GM21528 (cell line): ENCODE measurements around the gene UGT2A1.
"Not testable (repeated sequence)": the region's sequence is repeated elsewhere in the genome, so short reads cannot be mapped to it uniquely, and the experiment has no call there.

Experiments
- ATAC-seq: cut with Tn5 transposase; IDR thresholded peaks from one replicate; pipeline ENCODE4 v1.9.1; 2021; ENCODE audit warnings: mild to moderate bottlenecking, moderate library complexity; ENCODE audit not compliant: unreplicated experiment, low FRiP score

Gene UGT2A1

GRCh38 chr4:69653147-69653546, at the start of gene UGT2A1:
Gene UGT2A1, minus strand, starts transcription at chr4:69653247. Its CDS starts 5,603 bp downstream, at chr4:69647644.
- no peak for ATAC-seq

- no peak for ATAC-seq
Measured at GRCh38 chr4:69702201-69702600, 49.2 kb upstream of the UGT2A1 start.

GRCh38 chr4:69701696-69702095, 48.6 kb upstream of the UGT2A1 start:
- no peak for ATAC-seq

DNA sequence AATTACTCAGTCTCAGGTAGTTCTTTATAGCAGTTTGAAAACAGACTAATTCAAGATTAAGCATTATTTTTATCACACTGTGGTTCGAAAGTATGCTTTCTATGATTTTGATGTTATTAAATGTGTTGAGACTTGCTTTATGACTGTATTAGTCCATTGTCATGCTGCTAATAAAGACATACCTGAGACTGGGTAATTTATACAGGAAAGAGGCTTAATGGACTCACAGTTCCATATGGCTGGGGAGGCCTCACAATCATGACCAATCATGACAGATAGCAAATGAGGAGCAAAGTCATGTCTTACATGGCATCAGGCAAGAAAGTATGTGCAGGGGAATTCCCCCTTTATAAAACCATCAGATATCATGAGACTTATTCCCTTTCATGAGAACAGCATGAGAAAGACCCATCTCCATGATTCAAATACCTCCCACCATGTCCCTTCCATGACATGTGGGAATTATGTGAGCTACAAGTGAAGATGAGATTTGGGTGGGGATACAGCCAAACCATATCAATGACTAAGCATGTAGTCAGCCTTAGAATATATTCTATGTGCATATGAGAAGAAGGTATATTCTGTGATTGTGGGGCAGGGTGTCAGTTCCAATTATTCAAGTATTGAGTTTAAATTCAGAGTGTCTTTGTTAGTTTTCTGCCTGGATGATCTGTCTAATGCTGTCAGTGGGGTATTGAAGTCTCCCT, 44.6 kb upstream of the UGT2A1 start:
- no peak for ATAC-seq

GRCh38 chr4:69689599-69689998, 36.6 kb upstream of the UGT2A1 start:
- ATAC-seq = no peak

DNA sequence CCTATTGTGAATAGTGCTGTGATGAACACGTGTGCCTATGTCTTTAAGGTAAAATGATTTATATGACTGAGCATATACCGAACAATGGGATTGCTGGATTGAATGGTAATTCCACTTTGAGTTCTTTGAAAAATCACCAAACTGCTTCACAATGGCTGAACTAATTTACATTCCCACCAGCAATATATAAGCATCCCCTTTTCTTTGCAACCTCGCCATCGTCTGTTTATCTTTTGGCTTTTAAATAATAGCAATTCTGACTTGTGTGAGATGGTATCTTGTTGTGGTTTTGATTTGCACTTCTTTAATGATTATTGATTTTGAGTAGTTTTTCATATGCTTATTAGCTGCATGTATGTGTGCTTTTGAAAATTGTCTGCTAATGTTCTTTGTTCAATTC, 31.8 kb upstream of the UGT2A1 start:
- no peak for ATAC-seq

DNA sequence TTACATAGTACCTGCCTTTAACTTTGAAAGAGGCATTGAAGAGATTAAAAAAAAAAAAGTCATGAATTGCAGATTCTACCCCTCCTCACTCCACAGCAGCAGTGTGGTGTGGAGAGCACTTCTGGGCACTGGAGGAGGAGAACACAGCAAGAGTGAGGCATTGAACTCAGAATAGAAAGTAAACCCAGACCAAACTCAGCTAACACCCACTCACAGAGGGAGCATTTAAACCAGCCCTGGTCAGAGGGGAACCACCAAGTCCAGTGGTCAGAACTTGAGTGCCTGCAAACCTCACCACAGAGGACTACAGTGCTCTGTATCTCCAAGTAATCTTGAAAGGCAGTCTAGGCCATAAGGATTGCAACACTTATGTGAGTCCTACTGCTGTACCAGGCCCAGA, 15.6 kb upstream of the UGT2A1 start:
- no peak for ATAC-seq

DNA sequence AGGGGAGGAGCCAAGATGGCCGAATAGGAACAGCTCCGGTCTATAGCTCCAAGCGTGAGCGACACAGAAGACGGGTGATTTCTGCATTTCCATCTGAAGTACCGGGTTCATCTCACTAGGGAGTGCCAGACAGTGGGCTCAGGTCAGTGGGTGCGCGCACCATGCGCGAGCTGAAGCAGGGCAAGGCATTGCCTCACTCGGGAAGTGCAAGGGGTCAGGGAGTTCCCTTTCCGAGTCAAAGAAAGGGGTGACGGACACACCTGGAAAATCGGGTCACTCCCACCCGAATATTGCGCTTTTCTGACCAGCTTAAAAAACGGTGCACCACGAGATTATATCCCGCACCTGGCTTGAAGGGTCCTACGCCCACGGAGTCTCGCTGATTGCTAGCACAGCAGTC, 11.0 kb upstream of the UGT2A1 start:
- not testable (repeated sequence) for ATAC-seq

DNA sequence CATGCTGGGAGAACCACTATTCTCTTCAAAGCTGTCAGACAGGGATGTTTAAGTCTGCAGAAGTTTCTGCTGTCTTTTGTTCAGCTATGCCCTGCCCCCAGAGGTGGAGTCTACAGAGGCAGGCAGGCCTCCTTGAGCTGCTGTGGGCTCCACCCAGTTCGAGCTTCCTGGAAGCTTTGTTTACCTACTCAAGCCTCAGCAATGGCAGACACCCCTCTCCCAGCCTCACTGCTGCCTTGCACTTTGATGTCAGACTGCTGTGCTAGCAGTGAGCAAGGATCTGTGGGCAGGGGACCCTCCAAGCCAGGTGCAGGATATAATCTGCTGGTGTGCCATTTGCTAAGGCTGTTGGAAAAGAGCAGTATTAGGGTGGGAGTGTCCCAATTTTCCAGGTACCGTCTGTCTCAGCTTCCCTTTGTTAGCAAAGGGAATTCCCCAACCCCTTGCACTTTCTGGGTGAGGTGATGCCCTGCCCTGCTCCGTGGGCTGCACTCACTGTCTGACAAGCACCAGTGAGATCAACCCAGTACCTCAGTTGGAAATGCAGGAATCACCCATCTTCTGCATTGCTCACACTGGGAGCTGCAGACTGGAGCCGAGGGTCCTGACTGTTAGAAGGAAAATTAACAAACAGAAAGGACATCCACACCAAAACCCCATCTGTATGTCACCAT, 8.2 kb upstream of the UGT2A1 start:
- ATAC-seq = not testable (repeated sequence)

DNA sequence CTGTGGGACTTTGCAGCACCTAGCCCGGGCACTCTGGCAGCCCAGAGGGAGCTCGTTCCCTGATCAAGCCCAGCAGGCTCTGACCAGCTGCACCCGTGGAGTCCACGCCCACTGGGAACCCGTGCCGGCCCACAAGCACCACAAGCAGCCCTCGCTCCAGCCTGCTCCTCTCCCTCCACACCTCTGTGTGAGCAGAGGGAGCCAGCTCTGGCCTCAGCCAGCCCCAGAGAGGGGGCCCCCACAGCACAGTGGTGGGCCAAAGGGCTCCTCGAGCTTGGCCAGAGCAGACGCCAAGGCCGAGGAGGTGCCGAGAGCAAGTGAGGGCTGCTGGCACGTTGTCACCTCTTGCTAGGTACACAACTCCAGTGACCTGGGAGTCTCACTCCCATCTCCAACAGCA, 5.1 kb upstream of the UGT2A1 start:
- no peak for ATAC-seq

DNA sequence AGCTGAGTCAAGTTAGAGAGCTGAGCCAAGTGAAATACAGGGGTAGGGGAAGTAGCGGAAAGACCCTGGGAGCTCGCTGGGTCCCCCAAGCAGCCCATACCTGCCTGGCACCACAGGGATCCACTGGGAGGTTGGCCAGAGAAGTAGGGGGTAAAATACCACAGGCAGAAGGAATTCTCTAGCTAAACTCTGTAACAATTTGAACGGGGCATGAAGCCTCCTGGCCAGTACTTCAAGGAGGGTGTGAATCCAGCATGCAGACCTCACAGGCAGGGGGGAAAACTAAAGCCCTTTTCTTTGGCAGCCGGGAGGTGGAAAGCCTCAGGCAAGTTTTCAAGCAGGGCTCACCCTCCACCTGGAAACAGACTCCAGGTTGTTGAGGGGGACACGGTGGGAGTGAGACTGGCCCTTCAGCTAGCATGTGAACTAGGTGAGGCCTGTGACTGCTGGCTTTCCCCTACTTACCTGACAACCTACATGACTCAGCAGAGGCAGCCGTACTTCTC, 3.7 kb upstream of the UGT2A1 start:
- ATAC-seq = no peak

GRCh38 chr4:69650872-69651271, 2.2 kb downstream of the UGT2A1 start:
- no peak for ATAC-seq

GRCh38 chr4:69649629-69650028, 3.4 kb downstream of the UGT2A1 start:
- no peak for ATAC-seq

DNA sequence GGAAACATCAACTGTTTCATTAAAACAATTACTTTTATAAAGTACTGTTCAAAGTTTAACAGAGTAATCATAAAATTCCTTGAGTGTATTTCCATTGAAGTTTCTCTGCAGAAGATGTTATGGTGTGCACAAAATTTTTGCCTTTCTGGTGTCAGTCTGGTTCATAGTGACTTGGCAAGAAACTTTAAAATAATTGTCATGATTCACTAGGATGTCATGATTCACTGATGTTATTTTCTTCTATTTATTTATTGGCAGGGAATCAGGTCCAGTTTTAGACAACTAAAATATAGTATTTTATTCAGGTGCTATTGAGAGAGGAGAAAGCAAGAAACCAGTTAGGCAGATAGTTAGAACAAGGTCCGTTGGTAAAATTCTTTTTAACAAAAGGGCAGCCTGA, 3.8 kb downstream of the UGT2A1 start:
- no peak for ATAC-seq

- ATAC-seq = no peak
Measured at GRCh38 chr4:69642961-69643360, 10.1 kb downstream of the UGT2A1 start.

DNA sequence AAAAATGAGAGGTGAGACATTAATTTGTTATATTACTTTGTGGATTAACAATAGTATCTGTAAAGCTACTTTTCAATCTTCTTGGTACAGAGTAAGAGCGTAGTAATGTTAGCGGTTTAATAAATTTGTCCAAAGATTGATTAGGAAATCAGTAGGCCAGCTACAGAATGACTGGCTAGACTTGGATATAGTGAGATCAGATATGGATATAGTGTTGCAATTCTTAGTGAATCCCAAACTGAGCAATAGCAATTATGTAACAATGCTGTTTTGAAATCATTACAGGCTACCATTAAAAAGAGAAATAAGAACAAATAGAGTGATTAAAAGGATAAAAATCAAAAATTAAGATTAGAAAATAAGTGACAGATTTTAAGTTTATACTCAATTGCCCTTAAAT, 12.8 kb downstream of the UGT2A1 start:
- ATAC-seq = no peak

DNA sequence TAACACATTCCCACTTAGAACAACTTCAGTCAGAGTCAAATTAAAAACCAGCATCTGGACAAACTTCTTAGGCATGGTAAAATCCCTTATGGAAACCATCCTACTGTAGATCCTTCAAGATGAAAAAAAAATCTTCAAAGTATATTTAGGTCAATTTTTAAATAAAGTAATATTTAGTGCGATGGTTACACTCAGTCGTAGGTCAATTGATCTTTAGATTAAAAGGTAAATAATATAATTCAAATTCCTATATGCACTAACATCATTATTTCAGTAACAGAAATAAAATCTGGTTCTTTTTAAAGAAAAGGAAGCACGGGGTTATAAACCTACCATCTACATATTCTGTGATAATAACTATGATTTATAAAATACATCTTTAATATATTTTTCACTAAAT, 13.5 kb downstream of the UGT2A1 start, which contains the start of gene UGT2A2:
TSS of gene UGT2A2 (minus strand) at position 101 of the 400 bp plus-strand sequence. CDS start at position 99, 2 bp downstream.
- ATAC-seq = no peak

- ATAC-seq = no peak
Measured at GRCh38 chr4:69617083-69617694, 35.9 kb downstream of the UGT2A1 start.

DNA sequence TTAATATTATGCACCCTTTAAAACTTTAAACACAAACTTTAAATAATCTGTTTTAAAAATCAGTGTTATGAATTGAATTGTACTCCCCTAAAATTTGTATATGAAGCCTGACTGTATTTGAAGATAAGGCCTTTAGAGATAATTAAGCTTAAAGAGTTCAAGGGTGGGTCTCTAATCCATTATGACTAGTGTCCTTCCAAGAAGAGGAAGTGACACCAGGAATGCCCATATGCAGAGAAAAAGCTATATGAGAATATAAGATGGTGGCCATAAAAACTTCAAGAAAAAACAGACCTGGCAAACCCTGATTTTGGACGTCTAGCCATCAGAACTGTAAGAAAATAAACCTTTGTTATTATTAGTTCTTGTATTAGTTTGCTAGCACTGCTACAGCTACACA, 42.6 kb downstream of the UGT2A1 start:
- no peak for ATAC-seq

DNA sequence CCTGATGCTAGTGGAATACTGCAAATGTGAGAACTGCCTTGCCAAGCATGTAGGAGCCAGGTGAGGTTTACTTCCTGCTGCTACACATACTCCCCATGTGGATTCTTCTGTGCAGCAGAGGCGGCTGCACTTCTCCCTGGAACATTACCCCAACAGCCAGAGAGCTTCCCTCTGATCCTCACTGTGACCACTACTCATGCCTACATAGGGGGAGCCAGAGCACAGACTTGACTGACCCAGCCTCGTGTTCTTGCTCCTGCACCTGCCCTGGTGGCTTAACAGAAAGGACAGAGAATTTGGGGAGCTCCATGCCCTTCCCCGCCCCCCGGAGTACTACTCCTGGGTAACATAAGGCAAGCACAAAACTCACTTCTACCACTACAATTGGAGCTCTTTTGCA, 52.0 kb downstream of the UGT2A1 start:
- no peak for ATAC-seq

GRCh38 chr4:69600013-69600412, 53.0 kb downstream of the UGT2A1 start:
- no peak for ATAC-seq
